Measurements from ENCODE around the gene VPS37C. TPM values are rescaled to one million over a fixed set of nuclear protein-coding genes. Genes with fewer than 3 reads are reported as not detected.
A peak's percentile ranks its signal among the peaks of the same experiment; 100 is the strongest.

The VPS37C gene
- total RNA-seq, 1 experiment from 2014 or later: 19.0 TPM

DNA sequence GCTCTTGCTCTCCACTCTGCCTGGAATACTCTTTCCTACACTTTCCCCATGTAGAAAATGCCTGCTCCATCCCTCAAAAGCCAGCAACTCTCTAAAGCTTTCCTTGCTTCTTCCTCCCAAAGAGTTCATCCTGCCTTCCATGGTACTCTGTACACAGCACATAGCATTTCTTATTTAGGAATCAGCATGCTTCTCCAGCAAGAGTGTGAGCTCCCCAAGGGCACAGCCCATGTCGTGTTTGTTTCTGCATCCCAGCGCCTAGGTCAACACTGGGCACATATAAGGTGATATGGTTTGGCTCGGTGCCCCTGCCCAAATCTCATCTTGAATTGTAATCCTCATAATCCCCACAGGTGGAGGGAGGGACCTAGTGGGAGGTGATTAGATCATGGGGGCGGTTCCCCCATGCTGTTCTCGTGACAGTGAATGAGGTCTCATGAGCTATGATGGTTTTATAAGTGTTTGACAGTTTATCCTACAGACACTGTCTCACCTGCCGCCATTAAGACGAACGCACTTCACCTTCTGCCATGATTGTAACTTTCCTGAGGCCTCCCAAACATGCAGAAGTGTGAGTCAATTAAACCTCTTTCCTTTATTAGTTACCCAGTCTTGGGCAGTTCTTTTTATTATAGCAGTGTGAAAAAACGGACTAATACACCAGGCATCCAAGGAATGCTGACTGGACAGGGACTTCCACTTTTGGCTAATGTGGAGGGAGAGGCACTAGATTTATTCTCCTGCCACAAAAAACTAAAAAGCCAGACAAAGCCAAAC lies 8.2 kb downstream of the VPS37C start:
- no peak overlapping the region for H2BK15ac ChIP-seq (ENCODE audit: low read depth, low read length)
- H3K23ac ChIP-seq (ENCODE audit: insufficient read length, low read depth, low read length): no peak overlapping the region
- no CpG with 5 or more reads among the region's 9 CpGs for WGBS (ENCODE audit: extremely low coverage, insufficient read length, low lambda C conversion rate)
- H3K4me2 ChIP-seq (ENCODE audit: insufficient read depth, insufficient read length, low read length): no peak overlapping the region
- H2BK20ac ChIP-seq (ENCODE audit: low read depth, low read length, poor library complexity, severe bottlenecking): no peak overlapping the region
- no peak overlapping the region for H3K4ac ChIP-seq (ENCODE audit: low read depth, low read length)
- no peak overlapping the region for H3K18ac ChIP-seq (ENCODE audit: insufficient read length, low read depth, low read length)
- no peak overlapping the region for H2BK5ac ChIP-seq (ENCODE audit: insufficient read length, low read length)
- no peak overlapping the region for H3T11ph ChIP-seq (ENCODE audit: low read length)
- DNase-seq: no peak
- peaks cover 3% of the 10 kb centered on the region; the same call in 1 of the 2 replicates for H3K79me2 ChIP-seq (ENCODE audit: insufficient read depth, low read length)
- no peak overlapping the region for H3K9ac ChIP-seq (ENCODE audit: extremely low read depth, insufficient read length, low read length)
- peaks cover 52 to 62% of the 10 kb centered on the region in 2 experiments for H3K4me1 Mint-ChIP-seq
- H3K4me3 Mint-ChIP-seq: no peak overlapping the region
- H2AFZ ChIP-seq (ENCODE audit: low read length): no peak overlapping the region
- no peak overlapping the region for H4K5ac ChIP-seq (ENCODE audit: insufficient read length, low read depth, low read length)
- H4K91ac ChIP-seq (ENCODE audit: insufficient read length, low read depth, low read length): no peak overlapping the region
- peaks cover 3 to 11% of the 10 kb centered on the region in 2 experiments; a peak in 3 of 5 replicates for H3K9me3 Mint-ChIP-seq
- no peak overlapping the region for H2AK5ac ChIP-seq (ENCODE audit: insufficient read length, low read length)
- H3K79me1 ChIP-seq (ENCODE audit: insufficient read depth, low read depth, low read length, poor library complexity, severe bottlenecking): peaks cover 3% of the 10 kb centered on the region
- TF ChIP-seq, protein P1, sequence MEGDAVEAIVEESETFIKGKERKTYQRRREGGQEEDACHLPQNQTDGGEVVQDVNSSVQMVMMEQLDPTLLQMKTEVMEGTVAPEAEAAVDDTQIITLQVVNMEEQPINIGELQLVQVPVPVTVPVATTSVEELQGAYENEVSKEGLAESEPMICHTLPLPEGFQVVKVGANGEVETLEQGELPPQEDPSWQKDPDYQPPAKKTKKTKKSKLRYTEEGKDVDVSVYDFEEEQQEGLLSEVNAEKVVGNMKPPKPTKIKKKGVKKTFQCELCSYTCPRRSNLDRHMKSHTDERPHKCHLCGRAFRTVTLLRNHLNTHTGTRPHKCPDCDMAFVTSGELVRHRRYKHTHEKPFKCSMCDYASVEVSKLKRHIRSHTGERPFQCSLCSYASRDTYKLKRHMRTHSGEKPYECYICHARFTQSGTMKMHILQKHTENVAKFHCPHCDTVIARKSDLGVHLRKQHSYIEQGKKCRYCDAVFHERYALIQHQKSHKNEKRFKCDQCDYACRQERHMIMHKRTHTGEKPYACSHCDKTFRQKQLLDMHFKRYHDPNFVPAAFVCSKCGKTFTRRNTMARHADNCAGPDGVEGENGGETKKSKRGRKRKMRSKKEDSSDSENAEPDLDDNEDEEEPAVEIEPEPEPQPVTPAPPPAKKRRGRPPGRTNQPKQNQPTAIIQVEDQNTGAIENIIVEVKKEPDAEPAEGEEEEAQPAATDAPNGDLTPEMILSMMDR (conservative IDR thresholded peaks at IDR 0.05): no peak
- H3K27ac ChIP-seq (ENCODE audit: insufficient read length, low read depth, low read length): no peak overlapping the region
- no peaks in the 10 kb centered on the region for H3K23me2 ChIP-seq (ENCODE audit: insufficient read length, low read depth, low read length, poor library complexity, severe bottlenecking)
- no peak overlapping the region for H3K56ac ChIP-seq (ENCODE audit: insufficient read length, low read depth, low read length)
- H3K27me3 Mint-ChIP-seq (ENCODE audit: low read depth): no peaks in the 10 kb centered on the region
- H2BK120ac ChIP-seq (ENCODE audit: low read depth, low read length, poor library complexity, severe bottlenecking): no peak overlapping the region
- no peak overlapping the region for H3K14ac ChIP-seq (ENCODE audit: insufficient read depth, low read length)
- H3K4me1 ChIP-seq (ENCODE audit: insufficient read depth, low read length): no peaks in the 10 kb centered on the region
- H4K8ac ChIP-seq (replicated peaks; ENCODE audit: insufficient read length, low read depth, low read length): no peak overlapping the region
- H3K27ac Mint-ChIP-seq: peak overlapping the region in 1 of 3 experiments; percentile 25; a peak in 2 of 7 replicates
- H3K27me3 ChIP-seq (ENCODE audit: insufficient read depth, low read length): no peaks in the 10 kb centered on the region
- H3K9me3 ChIP-seq (ENCODE audit: control insufficient read depth, low read depth, low read length): no peaks in the 10 kb centered on the region
- no peaks in the 10 kb centered on the region for H4K20me1 ChIP-seq (ENCODE audit: control insufficient read depth, insufficient read depth, insufficient read length)
- H3K36me3 Mint-ChIP-seq (ENCODE audit: insufficient read depth in 1 of 3, low read depth in 3 of 3): peaks cover 9 to 26% (median 20%) of the 10 kb centered on the region in 3 experiments
- H2BK12ac ChIP-seq (ENCODE audit: insufficient read length, low read depth, low read length): no peak overlapping the region
